T-helper 2 cell treated with Interferon-gamma antibody and Interleukin-4, amounts not matched to agents 5 μg/mL and 100 μg/mL, for 36 hours (primary cell): ENCODE measurements around the gene THAP6.

Experiments
- DNase-seq: peaks from one replicate; pipeline ENCODE4 v3.0.0; 2021; ENCODE audit warnings: low spot score
- H3K27ac Mint-ChIP-seq: one replicate; pipeline ENCODE4 v1.8.0; 2021; ENCODE audit warnings: mild to moderate bottlenecking, mixed read lengths
- H3K27me3 Mint-ChIP-seq: one replicate; pipeline ENCODE4 v1.8.0; 2021; ENCODE audit warnings: low read depth, mixed read lengths
- H3K36me3 Mint-ChIP-seq: one replicate; pipeline ENCODE4 v1.8.0; 2021; ENCODE audit warnings: low read depth, mixed read lengths
- H3K4me1 Mint-ChIP-seq: one replicate; pipeline ENCODE4 v1.8.0; 2021; ENCODE audit warnings: low read depth, mixed read lengths
- H3K4me3 Mint-ChIP-seq: one replicate; pipeline ENCODE4 v1.8.0; 2022; ENCODE audit warnings: mild to moderate bottlenecking, moderate library complexity, mixed read lengths
- H3K9me3 Mint-ChIP-seq: one replicate; pipeline ENCODE4 v1.8.0; 2021; ENCODE audit warnings: mixed read lengths

Gene THAP6

DNA sequence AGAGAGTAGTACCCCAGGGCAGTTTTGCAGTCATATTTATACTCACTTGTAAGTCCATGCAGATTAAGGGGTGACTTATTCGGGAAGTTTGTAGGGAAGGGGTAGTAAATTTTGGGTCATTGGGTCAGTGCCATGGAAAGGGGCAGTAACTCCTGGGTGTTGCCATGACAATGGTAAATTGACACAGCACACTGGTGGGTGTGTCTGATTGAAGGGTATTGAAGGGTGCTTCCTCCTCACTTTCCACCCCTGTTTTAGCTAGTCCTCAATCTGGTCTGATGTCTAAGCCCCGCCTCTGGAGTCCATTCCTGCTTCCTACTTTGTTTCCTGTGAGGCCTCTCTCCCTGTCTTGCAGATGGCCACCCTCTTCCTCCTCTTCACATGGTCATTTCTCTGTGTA lies 53.5 kb downstream of the THAP6 start:
- Mint-ChIP-seq H3K27me3 (peaks cover 22% of the 10 kb centered on the region), H3K36me3 (no peaks in the 10 kb centered on the region), H3K9me3 (no peaks in the 10 kb centered on the region), H3K4me3 (no peak overlapping the region), H3K27ac (no peak overlapping the region), H3K4me1 (peaks cover 8% of the 10 kb centered on the region)
- no peak for DNase-seq
